HepG2 (cell line): ENCODE data around the gene CH25H. TPM values are rescaled to one million over a fixed set of nuclear protein-coding genes. Genes with fewer than 3 reads are reported as not detected.

Experiments
- ATAC-seq: fragments of 200-7000 bp; cut with Tn5 transposase; 3 replicates; pipeline ENCODE4 v1.9.1; 2020; ENCODE audit warnings: mild to moderate bottlenecking, moderate library complexity
- BruUV-seq: library from RNA; stranded (reverse); fragments of 400-500 nt; replicated peaks from 2 replicates; lab custom pipeline; 2021; lab: Mats Ljungman, UMichigan
- CTCF ChIA-PET: fragments of 300-600 bp; formaldehyde crosslinking; extraction: SDS; loops from one replicate; lab custom pipeline; 2021; ENCODE audit warnings: low total read pairs, inconsistent platforms, low intra/inter-chr PET ratio; lab: Yijun Ruan, JAX
- POLR2A ChIA-PET: fragments of 350-600 bp; sonication (Branson Sonifier 250); formaldehyde crosslinking; loops from one replicate; lab custom pipeline; 2020; ENCODE audit warnings: antibody characterized with exemption, inconsistent platforms; lab: Yijun Ruan, JAX
- DNase-seq: peaks from one replicate; pipeline ENCODE4 v3.0.0-alpha.2; 2015; ENCODE audit warnings: low spot score
- FAIRE-seq: peaks from 3 replicates; lab custom pipeline; 2011; peaks lifted over from hg19 to GRCh38; lab: Jason Lieb, UNC
- H2AFZ ChIP-seq: one replicate; pipeline ENCODE4 v1.6.1; 2011; ENCODE audit warnings: low read length, inconsistent platforms
- H3K27ac ChIP-seq: fragments of 300-600 bp; 3 replicates; pipeline ENCODE4 v1.8.0; 2011; ENCODE audit warnings: mixed run types, mild to moderate bottlenecking, mixed read lengths, low read length, inconsistent platforms; ENCODE audit not compliant: insufficient read depth; ENCODE audit errors: extremely low read length
- H3K27me3 ChIP-seq, 2 experiments: fragments of 200-600 bp in 1 of 2; 2 replicates in 1 of 2; 3 replicates in 1 of 2; pipeline versions ENCODE4 v1.6.0 to v1.8.0; 2011; ENCODE audit warnings: low read length in 2 of 2, mild to moderate bottlenecking in 2 of 2, moderate library complexity in 2 of 2, inconsistent platforms in 1 of 2; ENCODE audit not compliant: insufficient read depth in 2 of 2, control insufficient read depth in 1 of 2
- H3K36me3 ChIP-seq, 2 experiments: fragments of 200-600 bp in 1 of 2; replicated peaks in 1 of 2; 2 replicates in 1 of 2; 3 replicates in 1 of 2; pipeline versions ENCODE4 v1.5.1 to v1.8.0; 2011; ENCODE audit warnings: low read length in 2 of 2, inconsistent platforms in 1 of 2; ENCODE audit not compliant: insufficient read depth in 2 of 2, control insufficient read depth in 1 of 2
- H3K4me1 ChIP-seq: 2 replicates; pipeline ENCODE4 v1.5.1; 2012; ENCODE audit warnings: low read length, inconsistent platforms; ENCODE audit not compliant: insufficient read depth
- H3K4me2 ChIP-seq: 2 replicates; pipeline ENCODE4 v1.6.0; 2011; ENCODE audit warnings: low read depth, low read length, inconsistent platforms
- H3K4me3 ChIP-seq, 3 experiments: fragments of 200-600 bp in 1 of 3; sonication (generic), shearing (Covaris generic) in 1 of 3; replicated peaks in 1 of 3; 2 replicates each; pipeline ENCODE4 v1.5.1; 2011 to 2016; ENCODE audit warnings: low read length in 3 of 3, inconsistent platforms in 2 of 3, low read depth in 2 of 3, mild to moderate bottlenecking in 2 of 3, control low read depth in 1 of 3, mixed read lengths in 1 of 3; ENCODE audit not compliant: insufficient read depth in 1 of 3
- H3K79me2 ChIP-seq: one replicate; pipeline ENCODE4 v1.6.1; 2011; ENCODE audit warnings: low read length, inconsistent platforms; ENCODE audit not compliant: insufficient read depth
- H3K9ac ChIP-seq: 2 replicates; pipeline ENCODE4 v1.6.0; 2011; ENCODE audit warnings: mild to moderate bottlenecking, low read depth, low read length, inconsistent platforms; ENCODE audit not compliant: insufficient read depth
- H3K9me3 ChIP-seq: 2 replicates; pipeline ENCODE4 v1.5.1; 2012; ENCODE audit warnings: mild to moderate bottlenecking, low read length
- H4K20me1 ChIP-seq: 2 replicates; pipeline ENCODE4 v1.6.0; 2011; ENCODE audit warnings: inconsistent platforms, mild to moderate bottlenecking, low read length, moderate library complexity; ENCODE audit not compliant: insufficient read depth
- EED ChIP-seq: sonication (generic); formaldehyde crosslinking; IDR thresholded peaks from 2 replicates; pipeline ENCODE4 v1.5.0; 2020; ENCODE audit warnings: mild to moderate bottlenecking, missing genetic modification reagents
- GLI4 ChIP-seq: sonication (generic); formaldehyde crosslinking; IDR thresholded peaks from 2 replicates; pipeline ENCODE4 v1.5.1; 2020; ENCODE audit warnings: missing genetic modification reagents, mild to moderate bottlenecking, moderate library complexity, borderline replicate concordance
- NCOA5 ChIP-seq: sonication (generic); formaldehyde crosslinking; IDR thresholded peaks from 2 replicates; pipeline ENCODE4 v1.4.0; 2020; ENCODE audit warnings: missing genetic modification reagents
- NFATC3 ChIP-seq: sonication (generic); formaldehyde crosslinking; IDR thresholded peaks from 2 replicates; pipeline ENCODE4 v1.5.1; 2020; ENCODE audit warnings: mild to moderate bottlenecking, missing genetic modification reagents
- RBAK ChIP-seq: sonication (generic); formaldehyde crosslinking; IDR thresholded peaks from 2 replicates; pipeline ENCODE4 v1.5.1; 2020; ENCODE audit warnings: mild to moderate bottlenecking, missing genetic modification reagents
- ZNF549 ChIP-seq: sonication (generic); formaldehyde crosslinking; IDR thresholded peaks from 2 replicates; pipeline ENCODE4 v1.5.0; 2020; ENCODE audit warnings: missing genetic modification reagents
- ZNF781 ChIP-seq: sonication (generic); formaldehyde crosslinking; IDR thresholded peaks from 2 replicates; pipeline ENCODE4 v1.5.1; 2020; ENCODE audit warnings: borderline replicate concordance, mild to moderate bottlenecking, missing genetic modification reagents; ENCODE audit errors: not compliant biosample characterization
- WGBS: methylation state at CpG from one replicate; pipeline ENCODE4 v1.1.6; 2017; ENCODE audit warnings: low lambda C conversion rate; 5-methylcytosine and 5-hydroxymethylcytosine counted together
- in situ Hi-C: cut with HindIII; loops from 2 replicates; pipeline ENCODE4 v1.10.0; 2017; ENCODE audit warnings: low pct_unique_long_range_greater_than_20kb; ENCODE audit not compliant: extremely low pct_ligation_motif_present
- intact Hi-C: fragments of 100-400 bp; cut with micrococcal nuclease; formaldehyde crosslinking; loops from one replicate; pipeline ENCODE4 v1.10.0; 2022; ENCODE audit not compliant: unreplicated experiment
- polyA plus RNA-seq, 8 experiments: library from polyadenylated mRNA; depleted of rRNA in 3 of 8; stranded (reverse) in 7 of 8; unstranded in 1 of 8; fragments of >200 nt; fragmentation: Illumina TruSeq in 4 of 8; extraction: Trizol in 4 of 8; gene quantifications; 2 replicates each; pipeline versions ENCODE4 v1.2.1 to v1.2.3, GENCODE V29; 2011 to 2016; ENCODE audit warnings: low read depth in 4 of 8, missing spikeins in 1 of 8, mixed read lengths in 1 of 8; ENCODE audit not compliant: insufficient read depth in 1 of 8
- total RNA-seq, 5 experiments: library from RNA; depleted of rRNA; stranded (reverse); fragments of >200 nt; fragmentation: Illumina TruSeq; extraction: Trizol; gene quantifications; 2 replicates each; pipeline ENCODE4 v1.2.3, GENCODE V29; 2016; ENCODE audit warnings: low read depth in 1 of 5
- TF ChIP-seq, protein P1 (sequence below), 2 experiments: sonication (generic) in 1 of 2; formaldehyde crosslinking in 1 of 2; IDR thresholded peaks; 2 replicates each; pipeline versions ENCODE4 v1.5.1 to v1.6.1; 2011 to 2020; ENCODE audit warnings: borderline replicate concordance in 1 of 2, low read depth in 1 of 2, low read length in 1 of 2, mild to moderate bottlenecking in 1 of 2, missing genetic modification reagents in 1 of 2, moderate library complexity in 1 of 2
- TF ChIP-seq, protein P2 (sequence below): sonication (generic); formaldehyde crosslinking; IDR thresholded peaks from 2 replicates; pipeline ENCODE4 v1.4.0; 2020; ENCODE audit warnings: mild to moderate bottlenecking, missing genetic modification reagents
- TF ChIP-seq, protein P3 (sequence below): sonication (generic); formaldehyde crosslinking; IDR thresholded peaks from 2 replicates; pipeline ENCODE4 v1.9.0; 2021; ENCODE audit warnings: missing genetic modification reagents, mild to moderate bottlenecking, borderline replicate concordance
- TF ChIP-seq, protein P4 (sequence below): sonication (generic); formaldehyde crosslinking; IDR thresholded peaks from 2 replicates; pipeline ENCODE4 v1.4.0; 2020; ENCODE audit warnings: mild to moderate bottlenecking, low read depth, missing genetic modification reagents

CH25H gene
- total and polyA plus RNA-seq, 2 of the 13 experiments (the other 11 are each of a cell fraction or from before 2014, with no cell fraction given) = not detected

DNA sequence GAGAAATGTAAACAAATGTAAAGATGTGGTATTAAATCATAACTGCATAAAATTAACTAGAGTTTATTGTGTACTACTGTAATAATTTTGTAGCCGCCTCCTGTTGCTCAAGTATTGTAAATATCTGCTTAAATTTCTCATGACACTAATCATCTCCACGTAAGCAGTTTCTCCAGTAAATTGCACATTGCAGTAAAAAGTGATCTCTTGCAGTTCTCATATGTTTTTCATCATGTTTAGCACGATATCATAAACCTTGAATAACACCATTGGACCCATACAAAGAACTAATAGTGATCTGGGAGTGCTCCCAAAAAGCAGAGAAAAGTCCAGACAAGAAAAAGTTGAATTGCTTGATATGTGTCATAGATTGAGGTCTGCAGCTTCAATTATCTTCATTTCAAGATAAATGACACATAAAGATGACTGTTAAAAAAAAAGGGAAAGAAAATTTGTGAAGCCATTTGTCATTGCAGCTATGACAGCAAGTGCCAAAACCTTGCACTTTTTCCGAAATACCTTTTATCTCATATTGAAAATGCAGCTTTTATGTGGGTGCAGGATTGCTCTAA, 29.2 kb upstream of the CH25H start (continued):
- TF ChIP-seq, protein P1, sequence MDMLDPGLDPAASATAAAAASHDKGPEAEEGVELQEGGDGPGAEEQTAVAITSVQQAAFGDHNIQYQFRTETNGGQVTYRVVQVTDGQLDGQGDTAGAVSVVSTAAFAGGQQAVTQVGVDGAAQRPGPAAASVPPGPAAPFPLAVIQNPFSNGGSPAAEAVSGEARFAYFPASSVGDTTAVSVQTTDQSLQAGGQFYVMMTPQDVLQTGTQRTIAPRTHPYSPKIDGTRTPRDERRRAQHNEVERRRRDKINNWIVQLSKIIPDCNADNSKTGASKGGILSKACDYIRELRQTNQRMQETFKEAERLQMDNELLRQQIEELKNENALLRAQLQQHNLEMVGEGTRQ (IDR thresholded peaks at IDR 0.05; ENCODE audit: low read depth, low read length) = no peak
- TF ChIP-seq, protein P1 (CRISPR knock-in tag; IDR thresholded peaks at IDR 0.05; ENCODE audit: borderline replicate concordance) = no peak
- TF ChIP-seq ZNF549 = no peak

DNA sequence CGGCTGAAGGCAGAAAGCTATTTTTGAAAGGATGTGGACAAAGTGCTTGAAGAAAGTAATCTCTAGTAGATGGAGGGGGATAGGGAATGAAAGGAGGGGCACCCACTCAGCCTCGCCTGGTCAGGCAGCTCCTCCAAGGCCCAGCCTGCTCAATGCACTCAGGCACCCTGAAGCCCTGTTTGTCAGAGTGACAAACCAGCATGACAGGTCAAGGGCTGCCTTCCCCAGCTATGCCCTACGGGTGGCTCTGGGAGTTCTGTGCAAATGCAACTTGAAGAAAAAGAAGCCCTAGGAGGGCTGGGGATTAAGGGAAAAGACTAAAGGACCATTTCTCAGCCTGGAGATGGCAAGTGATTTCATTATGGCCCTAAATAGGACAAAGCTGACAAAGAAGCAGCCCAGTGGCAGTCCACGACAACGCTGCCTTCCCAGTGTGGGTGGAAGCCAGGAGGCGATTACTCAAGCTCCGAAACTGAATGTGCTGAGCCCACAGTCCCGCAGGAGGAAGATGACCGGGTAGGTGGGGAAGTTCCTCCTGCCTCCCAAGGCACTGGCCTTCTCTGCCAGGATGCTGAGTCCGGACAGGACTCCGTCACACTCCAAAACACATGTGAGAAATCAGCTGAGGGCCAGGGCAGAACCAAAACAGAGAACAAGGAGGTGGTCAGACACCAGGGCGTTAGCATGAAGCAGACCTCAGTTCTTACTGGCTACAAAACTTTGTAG, 28.1 kb upstream of the CH25H start:
- Histone ChIP-seq H3K9ac (no peak overlapping the region), H2AFZ (no peak overlapping the region), H3K79me2 (no peaks in the 10 kb centered on the region), H3K9me3 (no peaks in the 10 kb centered on the region), H3K4me3 (no peak overlapping the region), H4K20me1 (no peaks in the 10 kb centered on the region), H3K27ac (no peak overlapping the region), H3K36me3 (peaks cover 0 to 21% of the 10 kb centered on the region in 2 experiments; a peak in 2 of 5 replicates), H3K4me2 (no peak overlapping the region), H3K4me1 (no peaks in the 10 kb centered on the region), H3K27me3 (no peaks in the 10 kb centered on the region)
- intact Hi-C loops (no loop called here), in situ Hi-C loops (no loop called here)
- WGBS = 95% methylated on average over 8 of the region's 12 CpGs
- ChIA-PET CTCF (no interaction called here), POLR2A (no interaction called here)
- BruUV-seq = no TSS peak
- no peak for FAIRE-seq
- no peak for DNase-seq
- ATAC-seq = no peak
- TF ChIP-seq GLI4 = no peak
- no peak for TF ChIP-seq RBAK (CRISPR knock-in tag)
- TF ChIP-seq, protein P2, sequence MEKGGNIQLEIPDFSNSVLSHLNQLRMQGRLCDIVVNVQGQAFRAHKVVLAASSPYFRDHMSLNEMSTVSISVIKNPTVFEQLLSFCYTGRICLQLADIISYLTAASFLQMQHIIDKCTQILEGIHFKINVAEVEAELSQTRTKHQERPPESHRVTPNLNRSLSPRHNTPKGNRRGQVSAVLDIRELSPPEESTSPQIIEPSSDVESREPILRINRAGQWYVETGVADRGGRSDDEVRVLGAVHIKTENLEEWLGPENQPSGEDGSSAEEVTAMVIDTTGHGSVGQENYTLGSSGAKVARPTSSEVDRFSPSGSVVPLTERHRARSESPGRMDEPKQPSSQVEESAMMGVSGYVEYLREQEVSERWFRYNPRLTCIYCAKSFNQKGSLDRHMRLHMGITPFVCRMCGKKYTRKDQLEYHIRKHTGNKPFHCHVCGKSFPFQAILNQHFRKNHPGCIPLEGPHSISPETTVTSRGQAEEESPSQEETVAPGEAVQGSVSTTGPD (CRISPR knock-in tag) = no peak
- no peak for TF ChIP-seq NFATC3 (CRISPR knock-in tag)
- TF ChIP-seq NCOA5 (CRISPR knock-in tag) = no peak
- TF ChIP-seq, protein P3, sequence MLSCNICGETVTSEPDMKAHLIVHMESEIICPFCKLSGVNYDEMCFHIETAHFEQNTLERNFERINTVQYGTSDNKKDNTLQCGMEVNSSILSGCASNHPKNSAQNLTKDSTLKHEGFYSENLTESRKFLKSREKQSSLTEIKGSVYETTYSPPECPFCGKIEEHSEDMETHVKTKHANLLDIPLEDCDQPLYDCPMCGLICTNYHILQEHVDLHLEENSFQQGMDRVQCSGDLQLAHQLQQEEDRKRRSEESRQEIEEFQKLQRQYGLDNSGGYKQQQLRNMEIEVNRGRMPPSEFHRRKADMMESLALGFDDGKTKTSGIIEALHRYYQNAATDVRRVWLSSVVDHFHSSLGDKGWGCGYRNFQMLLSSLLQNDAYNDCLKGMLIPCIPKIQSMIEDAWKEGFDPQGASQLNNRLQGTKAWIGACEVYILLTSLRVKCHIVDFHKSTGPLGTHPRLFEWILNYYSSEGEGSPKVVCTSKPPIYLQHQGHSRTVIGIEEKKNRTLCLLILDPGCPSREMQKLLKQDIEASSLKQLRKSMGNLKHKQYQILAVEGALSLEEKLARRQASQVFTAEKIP (CRISPR knock-in tag) = no peak
- no peak for TF ChIP-seq ZNF781
- TF ChIP-seq EED = no peak
- TF ChIP-seq, protein P4, sequence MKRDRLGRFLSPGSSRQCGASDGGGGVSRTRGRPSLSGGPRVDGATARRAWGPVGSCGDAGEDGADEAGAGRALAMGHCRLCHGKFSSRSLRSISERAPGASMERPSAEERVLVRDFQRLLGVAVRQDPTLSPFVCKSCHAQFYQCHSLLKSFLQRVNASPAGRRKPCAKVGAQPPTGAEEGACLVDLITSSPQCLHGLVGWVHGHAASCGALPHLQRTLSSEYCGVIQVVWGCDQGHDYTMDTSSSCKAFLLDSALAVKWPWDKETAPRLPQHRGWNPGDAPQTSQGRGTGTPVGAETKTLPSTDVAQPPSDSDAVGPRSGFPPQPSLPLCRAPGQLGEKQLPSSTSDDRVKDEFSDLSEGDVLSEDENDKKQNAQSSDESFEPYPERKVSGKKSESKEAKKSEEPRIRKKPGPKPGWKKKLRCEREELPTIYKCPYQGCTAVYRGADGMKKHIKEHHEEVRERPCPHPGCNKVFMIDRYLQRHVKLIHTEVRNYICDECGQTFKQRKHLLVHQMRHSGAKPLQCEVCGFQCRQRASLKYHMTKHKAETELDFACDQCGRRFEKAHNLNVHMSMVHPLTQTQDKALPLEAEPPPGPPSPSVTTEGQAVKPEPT (CRISPR knock-in tag) = no peak
